GM19395 (cell line): ENCODE data around the gene MMP28.
A peak's percentile ranks its signal among the peaks of the same experiment; 100 is the strongest.

Experiments used
- ATAC-seq: cut with Tn5 transposase; IDR thresholded peaks from one replicate; pipeline ENCODE4 v1.9.1; 2021; ENCODE audit warnings: mild to moderate bottlenecking, moderate library complexity; ENCODE audit not compliant: unreplicated experiment

MMP28 gene

GRCh38 chr17:35795007-35795870, at the start of gene MMP28:
Gene MMP28, minus strand, starts transcription at chr17:35795641. Its CDS starts 264 bp downstream, at chr17:35795377.
- no peak for ATAC-seq

GRCh38 chr17:35844547-35844946, 49.1 kb upstream of the MMP28 start:
- no peak for ATAC-seq

GRCh38 chr17:35843698-35844097, 48.3 kb upstream of the MMP28 start:
- no peak for ATAC-seq

- no peak for ATAC-seq
Measured at GRCh38 chr17:35842239-35842638, 46.8 kb upstream of the MMP28 start.

- no peak for ATAC-seq
Measured at GRCh38 chr17:35841505-35841904, 46.1 kb upstream of the MMP28 start.

GRCh38 chr17:35841101-35841500, 45.7 kb upstream of the MMP28 start:
- ATAC-seq, result no peak

- ATAC-seq, result no peak
Measured at GRCh38 chr17:35825206-35825605, 29.8 kb upstream of the MMP28 start.

GRCh38 chr17:35821308-35821707, 25.9 kb upstream of the MMP28 start:
- ATAC-seq, result no peak

- no peak for ATAC-seq
Measured at GRCh38 chr17:35819455-35819854, 24.0 kb upstream of the MMP28 start.

- no peak for ATAC-seq
Measured at GRCh38 chr17:35817196-35817595, 21.8 kb upstream of the MMP28 start.

GRCh38 chr17:35816723-35817122, 21.3 kb upstream of the MMP28 start:
- ATAC-seq, result no peak

- no peak for ATAC-seq
Measured at GRCh38 chr17:35812456-35812855, 17.0 kb upstream of the MMP28 start.

GRCh38 chr17:35811759-35812158, 16.3 kb upstream of the MMP28 start:
- ATAC-seq, result no peak

- ATAC-seq, result no peak
Measured at GRCh38 chr17:35809855-35810461, 14.5 kb upstream of the MMP28 start.

GRCh38 chr17:35808962-35809854, 13.8 kb upstream of the MMP28 start, which contains the start of gene TAF15:
Gene TAF15, plus strand, starts transcription at chr17:35809484. Its CDS starts 86 bp downstream, at chr17:35809570.
- peak; percentile 84 for ATAC-seq

- ATAC-seq, result no peak
Measured at GRCh38 chr17:35808240-35808961, 13.0 kb upstream of the MMP28 start.

- no peak for ATAC-seq
Measured at GRCh38 chr17:35807371-35808144, 12.1 kb upstream of the MMP28 start.

GRCh38 chr17:35804658-35805192, 9.3 kb upstream of the MMP28 start:
- ATAC-seq, result no peak

- no peak for ATAC-seq
Measured at GRCh38 chr17:35801583-35802224, 6.3 kb upstream of the MMP28 start.
